Measurements from ENCODE around the gene EXOSC2.

Gene EXOSC2

DNA sequence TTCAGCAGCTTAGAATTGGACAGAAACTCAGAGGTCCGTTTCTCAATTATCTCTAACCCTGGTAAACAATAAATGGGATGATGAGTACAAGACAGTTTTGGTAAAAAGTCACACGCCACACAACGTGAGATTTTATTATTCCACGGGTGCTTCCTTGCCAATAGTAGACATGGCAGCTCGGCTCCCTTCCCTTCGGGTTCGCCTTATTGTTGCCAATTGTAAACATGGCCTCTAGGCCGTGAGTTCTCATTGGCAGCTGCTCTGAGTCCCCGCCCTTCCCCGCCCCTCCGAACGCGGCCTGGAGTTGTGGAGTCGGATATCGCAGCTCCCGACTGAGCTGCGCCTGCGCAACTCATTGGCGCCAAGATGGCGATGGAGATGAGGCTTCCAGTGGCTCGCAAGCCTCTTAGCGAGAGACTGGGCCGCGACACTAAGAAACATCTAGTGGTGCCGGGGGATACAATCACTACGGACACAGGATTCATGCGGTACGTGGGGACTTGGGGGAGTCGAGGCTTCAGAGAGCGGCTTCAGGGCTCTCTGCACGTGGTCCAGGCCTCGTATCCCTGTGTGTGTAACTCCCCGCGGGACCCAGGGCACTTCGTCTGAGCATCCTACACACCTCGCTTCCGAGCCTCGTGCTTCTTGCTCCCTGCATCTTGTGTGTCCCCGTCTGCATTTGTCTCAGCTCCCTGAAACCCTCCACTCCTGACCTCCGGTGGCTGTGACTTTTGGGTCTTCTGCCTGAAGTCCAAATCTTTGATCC is at the start of gene EXOSC2:
TSS of gene EXOSC2 (plus strand) at position 355 of the 766 bp plus-strand sequence. CDS start at position 367, 12 bp downstream.
- TF ChIP-seq CTCF (IDR thresholded peaks at IDR 0.05) (no peak), ZFX (IDR thresholded peaks at IDR 0.05; ENCODE audit: borderline replicate concordance) (no peak)
- H3K27ac ChIP-seq: peak within 1 kb of the TSS; percentile 61

DNA sequence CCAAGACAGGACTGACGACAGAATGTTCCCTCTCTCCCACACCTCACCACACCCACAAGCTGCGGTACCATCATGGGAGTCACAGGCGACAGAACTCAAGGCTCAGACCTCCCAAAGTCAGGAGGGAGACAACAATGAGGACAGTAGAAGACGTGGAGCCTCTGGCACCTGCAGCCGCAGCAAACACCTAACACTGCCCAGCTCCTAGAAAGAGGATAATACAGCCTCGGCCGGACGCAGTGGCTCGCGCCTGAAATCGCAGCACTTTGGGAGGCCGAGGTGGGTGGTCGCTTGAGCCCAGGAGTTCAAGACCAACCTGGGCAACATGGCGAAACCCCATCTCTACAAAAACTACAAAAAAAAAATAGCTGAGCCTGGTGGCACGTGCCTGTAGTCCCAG is 42.4 kb upstream of the EXOSC2 start:
- TF ChIP-seq CTCF (IDR thresholded peaks at IDR 0.05): no peak
- no peak for TF ChIP-seq ZFX (IDR thresholded peaks at IDR 0.05; ENCODE audit: borderline replicate concordance)
- H3K27ac ChIP-seq: no peak overlapping the region

- TF ChIP-seq ZFX (IDR thresholded peaks at IDR 0.05; ENCODE audit: borderline replicate concordance) (no peak), CTCF (IDR thresholded peaks at IDR 0.05) (no peak)
- H3K27ac ChIP-seq: no peak overlapping the region
These were observed 41.8 kb upstream of the EXOSC2 start for GRCh38 chr9:130651752-130652151.

DNA sequence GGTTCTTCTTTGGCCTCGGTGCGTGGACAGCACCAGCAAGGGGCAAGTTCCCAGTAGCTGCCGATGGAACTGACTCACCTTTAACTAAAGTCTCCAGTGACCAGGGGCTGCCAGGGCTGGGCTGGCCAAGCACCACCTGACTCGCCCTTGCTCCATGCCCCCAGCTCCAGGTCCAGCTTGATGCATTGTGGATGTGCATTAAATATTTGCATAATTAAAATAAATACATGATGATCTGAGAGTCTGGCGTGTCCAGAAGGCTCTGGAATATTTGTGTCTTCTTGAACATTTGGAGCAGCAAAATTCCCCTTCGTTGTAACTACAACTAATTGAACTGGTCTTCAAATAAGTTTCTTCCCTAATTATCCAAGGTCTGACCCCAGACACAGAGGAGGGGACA is 38.7 kb upstream of the EXOSC2 start:
- TF ChIP-seq ZFX (IDR thresholded peaks at IDR 0.05; ENCODE audit: borderline replicate concordance): no peak
- TF ChIP-seq CTCF (IDR thresholded peaks at IDR 0.05): no peak
- H3K27ac ChIP-seq: no peak overlapping the region

GRCh38 chr9:130658893-130659698 is 34.5 kb upstream of the EXOSC2 start:
- H3K27ac ChIP-seq: no peak overlapping the region
- TF ChIP-seq ZFX (IDR thresholded peaks at IDR 0.05; ENCODE audit: borderline replicate concordance) (no peak), CTCF (IDR thresholded peaks at IDR 0.05) (no peak)

- TF ChIP-seq ZFX (IDR thresholded peaks at IDR 0.05; ENCODE audit: borderline replicate concordance): no peak
- TF ChIP-seq CTCF (IDR thresholded peaks at IDR 0.05): no peak
- no peak overlapping the region for H3K27ac ChIP-seq
These were observed 33.8 kb upstream of the EXOSC2 start for GRCh38 chr9:130659699-130660248.

- TF ChIP-seq CTCF (IDR thresholded peaks at IDR 0.05) (no peak), ZFX (IDR thresholded peaks at IDR 0.05; ENCODE audit: borderline replicate concordance) (no peak)
- no peak overlapping the region for H3K27ac ChIP-seq
These were observed 33.3 kb upstream of the EXOSC2 start for GRCh38 chr9:130660326-130660682.

Measured in 22Rv1 (cell line).